ENCODE data around the gene ACCSL.

Gene ACCSL

GRCh38 chr11:44047931-44048431 is at the start of gene ACCSL:
TSS of gene ACCSL (plus strand) at chr11:44047981. CDS start at chr11:44048037, 56 bp downstream.
- DNase-seq (ENCODE audit: low read depth, low spot score), result no peak
- no peak within 1 kb of the TSS for H3K27ac ChIP-seq

DNA sequence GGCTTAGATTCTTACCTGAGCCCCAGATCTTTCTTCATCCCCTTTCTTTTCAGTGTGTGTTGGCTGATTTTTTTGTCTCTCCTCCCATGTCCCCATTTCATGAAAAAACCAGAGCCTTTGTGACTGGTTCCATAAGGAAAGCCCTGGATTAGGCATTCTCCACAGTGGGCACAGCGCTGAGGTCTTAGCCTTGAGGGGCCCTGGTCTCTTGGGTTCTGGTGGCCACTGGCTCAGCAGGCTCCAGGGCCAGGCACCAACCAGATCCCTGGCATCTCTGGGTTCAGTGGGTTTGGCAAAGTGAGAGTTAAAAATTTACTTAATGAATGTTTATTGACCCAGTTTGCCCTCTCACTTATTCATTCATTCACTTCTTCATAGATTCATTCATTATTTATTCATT is 49.5 kb upstream of the ACCSL start:
- DNase-seq (ENCODE audit: low read depth, low spot score), result no peak
- H3K27ac ChIP-seq, result no peak overlapping the region

GRCh38 chr11:44000731-44001130 is 47.0 kb upstream of the ACCSL start:
- no peak for DNase-seq (ENCODE audit: low read depth, low spot score)
- no peak overlapping the region for H3K27ac ChIP-seq

- no peak for DNase-seq (ENCODE audit: low read depth, low spot score)
- H3K27ac ChIP-seq, result no peak overlapping the region
Measured at GRCh38 chr11:44002191-44003093, 45.3 kb upstream of the ACCSL start.

- no peak overlapping the region for H3K27ac ChIP-seq
- no peak for DNase-seq (ENCODE audit: low read depth, low spot score)
Measured at GRCh38 chr11:44003736-44004451, 43.9 kb upstream of the ACCSL start.

- no peak for DNase-seq (ENCODE audit: low read depth, low spot score)
- no peak overlapping the region for H3K27ac ChIP-seq
Measured at GRCh38 chr11:44004452-44005062, 43.2 kb upstream of the ACCSL start.

DNA sequence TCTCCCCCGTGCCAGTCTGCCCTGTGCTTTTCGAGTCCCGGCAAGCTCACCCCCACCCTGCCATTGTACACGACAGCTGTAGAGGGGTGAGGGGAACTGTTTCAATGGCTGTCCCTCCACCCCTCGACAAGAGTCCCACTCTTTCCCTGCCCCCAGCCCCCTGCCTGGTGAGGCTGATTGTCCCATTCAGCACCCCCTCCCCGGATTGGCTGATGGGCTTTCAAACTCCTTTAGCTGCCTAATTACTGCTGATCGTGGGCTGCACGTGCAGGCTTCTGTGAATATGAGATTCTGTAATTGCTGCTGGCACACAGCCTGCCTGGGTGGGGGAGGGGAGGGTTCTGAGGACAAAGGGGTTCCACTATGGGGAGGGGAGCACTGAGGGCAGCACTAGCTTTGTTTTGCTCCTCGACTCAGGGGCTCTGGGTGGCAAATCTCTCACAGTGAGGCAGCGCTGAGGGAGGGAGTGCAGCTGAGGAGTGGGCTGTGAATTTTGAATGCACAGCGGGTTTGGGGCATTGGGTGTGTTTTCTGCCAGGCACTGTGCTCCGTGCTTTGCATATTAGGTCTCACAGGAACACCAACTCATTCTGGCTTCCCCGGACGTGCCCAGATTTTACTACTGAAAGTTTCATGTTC is 42.6 kb upstream of the ACCSL start:
- H3K27ac ChIP-seq, result no peak overlapping the region
- DNase-seq (ENCODE audit: low read depth, low spot score), result no peak

- H3K27ac ChIP-seq, result no peak overlapping the region
- no peak for DNase-seq (ENCODE audit: low read depth, low spot score)
Measured at GRCh38 chr11:44005956-44006355, 41.8 kb upstream of the ACCSL start.

DNA sequence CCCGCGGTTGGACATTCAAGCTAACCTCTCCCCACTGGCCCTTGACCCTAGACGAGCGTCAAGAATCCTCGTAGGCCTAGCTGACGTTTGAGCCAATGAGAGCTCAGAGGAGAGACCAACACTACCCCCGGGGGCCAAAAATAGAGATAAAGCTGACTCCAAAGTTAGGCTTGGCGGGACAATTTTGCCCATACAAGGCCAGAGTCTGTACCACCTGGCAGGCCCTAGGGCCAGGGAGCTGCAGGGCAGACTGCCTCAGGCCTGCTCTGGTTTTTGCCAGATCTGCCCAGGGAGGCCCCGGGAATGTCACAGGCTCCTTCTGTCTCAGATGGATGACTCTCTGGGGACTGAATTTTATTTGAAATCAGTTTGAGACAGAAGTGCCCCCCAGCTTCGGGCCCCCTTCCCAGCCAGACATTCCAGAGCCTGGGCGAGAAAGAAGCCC is 40.8 kb upstream of the ACCSL start:
- no peak for DNase-seq (ENCODE audit: low read depth, low spot score)
- H3K27ac ChIP-seq, result no peak overlapping the region

DNA sequence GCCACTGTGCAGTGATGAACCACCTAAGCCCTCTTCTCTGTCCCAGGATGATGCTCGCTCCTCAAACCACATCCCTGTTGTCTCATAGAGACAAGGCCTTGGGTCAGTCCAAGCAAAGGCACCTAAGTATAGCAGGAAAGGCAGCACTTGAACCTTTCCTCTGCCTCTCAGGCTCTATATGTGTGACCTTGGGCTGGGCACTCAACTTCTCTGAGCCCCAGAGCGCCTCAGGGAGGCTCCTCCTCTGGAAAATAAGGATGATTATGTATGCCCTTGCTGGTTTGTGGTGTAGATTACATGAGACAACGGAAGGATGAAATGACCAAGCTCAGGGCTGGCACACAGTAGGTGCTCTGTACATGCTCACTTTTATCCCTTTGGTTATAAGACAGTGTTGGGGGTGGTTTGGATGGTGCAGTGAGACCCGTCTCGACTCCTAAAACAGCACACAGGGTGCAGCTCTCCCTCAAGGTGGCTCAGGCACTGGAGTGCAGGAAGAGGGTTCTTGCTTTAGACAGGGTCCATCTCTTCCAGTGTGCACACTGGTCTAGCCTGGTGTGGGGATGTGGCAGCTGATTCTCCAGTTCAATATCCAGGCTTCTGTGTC is 40.2 kb upstream of the ACCSL start:
- DNase-seq (ENCODE audit: low read depth, low spot score), result no peak
- H3K27ac ChIP-seq, result no peak overlapping the region

DNA sequence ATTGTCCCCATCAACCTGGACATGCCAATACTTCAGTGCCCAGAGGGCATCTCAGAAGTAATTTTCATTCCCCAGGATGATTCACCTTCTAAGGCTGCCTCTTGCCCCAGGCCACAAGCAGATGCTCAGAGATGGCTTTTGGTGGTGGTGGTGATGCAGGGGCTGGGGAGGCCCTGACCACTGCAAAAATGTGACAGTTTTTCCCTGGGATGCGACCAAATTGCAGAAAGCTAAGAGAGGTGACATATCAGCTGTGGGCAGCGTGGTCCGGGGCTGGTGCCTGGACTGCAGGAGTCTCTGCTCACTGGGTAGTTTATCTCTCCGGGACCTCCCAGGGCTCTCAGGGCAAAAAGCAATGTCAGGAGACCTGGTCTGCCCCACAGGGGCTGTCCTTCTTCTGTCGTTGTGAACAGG is 39.7 kb upstream of the ACCSL start:
- no peak overlapping the region for H3K27ac ChIP-seq
- no peak for DNase-seq (ENCODE audit: low read depth, low spot score)

DNA sequence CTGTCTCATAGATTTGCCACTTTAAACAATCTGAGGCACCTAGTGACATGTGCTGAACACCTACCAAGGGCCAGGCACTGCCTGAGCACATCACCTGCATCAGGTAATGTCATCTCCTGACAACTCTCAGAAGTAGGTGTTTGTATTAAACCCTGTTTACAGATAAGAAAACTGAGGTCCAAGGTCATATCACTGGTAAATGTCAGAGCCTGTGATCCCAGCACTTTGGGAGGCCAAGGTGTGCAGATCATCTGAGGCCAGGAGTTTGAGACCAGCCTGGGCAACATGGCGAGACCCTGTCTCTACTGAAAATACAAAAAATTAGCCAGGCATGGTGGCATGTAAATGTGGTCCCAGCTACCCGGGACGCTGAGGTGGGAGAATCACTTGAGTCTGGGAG is 39.1 kb upstream of the ACCSL start:
- no peak overlapping the region for H3K27ac ChIP-seq

DNA sequence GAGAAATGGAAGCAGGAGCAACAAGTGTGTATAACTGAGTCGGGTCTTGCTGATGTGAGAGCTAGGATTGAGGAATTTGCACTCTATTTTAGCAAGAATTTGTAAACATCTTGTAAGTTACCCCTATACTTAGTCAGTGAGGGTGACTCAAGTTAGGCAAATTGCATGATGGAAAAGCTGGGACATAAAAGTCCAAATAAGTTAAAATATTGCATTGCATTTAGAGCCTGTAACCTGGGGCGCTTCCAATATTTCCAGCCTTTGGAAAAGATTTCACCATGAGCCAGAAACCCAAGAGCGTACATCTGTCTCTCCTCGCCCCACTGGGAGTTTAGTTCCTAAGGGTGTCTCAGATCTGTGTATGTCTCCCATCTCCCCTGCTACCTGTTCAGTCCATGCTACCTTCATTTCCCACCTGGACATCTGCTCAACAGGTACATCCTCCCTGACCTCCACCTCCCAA is 37.0 kb upstream of the ACCSL start:
- no peak for DNase-seq (ENCODE audit: low read depth, low spot score)
- H3K27ac ChIP-seq, result no peak overlapping the region

More for the DNA sequence above, 39.1 kb upstream of the ACCSL start:
- no peak for DNase-seq (ENCODE audit: low read depth, low spot score)

DNA sequence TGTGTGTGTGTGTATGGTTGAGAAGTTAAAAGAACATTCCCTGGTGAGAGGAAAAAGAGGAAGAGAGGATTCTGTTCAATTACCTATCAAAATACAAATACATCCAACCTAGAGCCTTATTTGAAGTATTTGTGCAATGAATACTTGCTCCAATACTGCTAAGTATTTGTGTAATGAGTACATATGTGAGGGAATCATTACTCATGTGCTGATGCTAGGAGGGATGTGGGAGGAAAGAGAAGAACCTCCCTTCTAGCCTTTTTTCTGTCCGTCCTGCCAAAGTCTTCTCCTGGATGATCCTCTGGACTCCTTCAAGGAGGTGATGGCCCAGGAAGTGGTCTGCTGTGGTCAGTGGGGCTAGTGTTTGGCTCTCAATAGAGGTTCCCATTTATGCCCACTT is 36.0 kb upstream of the ACCSL start:
- no peak overlapping the region for H3K27ac ChIP-seq
- no peak for DNase-seq (ENCODE audit: low read depth, low spot score)

DNA sequence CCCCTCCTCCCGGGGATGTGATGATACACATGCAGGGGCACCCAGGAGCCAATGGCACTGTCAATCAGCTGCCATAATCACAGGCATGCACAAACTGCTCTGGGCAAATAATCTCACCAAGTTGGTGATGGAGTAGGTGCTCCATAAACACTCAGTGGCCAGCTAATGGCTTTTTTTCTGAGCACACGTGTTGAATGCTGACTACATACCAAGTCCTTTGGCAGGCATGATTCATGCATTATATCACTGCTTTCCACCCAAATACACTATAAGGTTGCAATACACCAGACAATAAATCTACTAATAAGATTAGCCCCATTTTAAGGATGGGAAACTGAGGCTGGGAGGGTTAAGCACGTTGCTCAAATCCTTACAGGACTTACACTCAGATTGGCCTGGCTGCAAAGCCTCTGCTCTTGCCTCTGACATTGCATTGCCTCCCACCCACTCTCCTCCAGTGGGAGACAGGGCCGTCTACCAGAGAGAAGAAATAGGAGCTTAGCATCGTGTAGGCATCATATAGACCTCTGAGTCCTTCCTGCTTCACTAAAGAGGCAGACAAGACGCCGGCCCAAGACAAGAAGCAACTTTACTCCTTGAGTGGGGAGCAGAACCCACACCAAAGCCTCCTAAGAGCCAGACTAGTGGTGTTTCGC is 32.7 kb upstream of the ACCSL start:
- no peak overlapping the region for H3K27ac ChIP-seq
- DNase-seq (ENCODE audit: low read depth, low spot score), result no peak

- H3K27ac ChIP-seq, result no peak overlapping the region
- DNase-seq (ENCODE audit: low read depth, low spot score), result no peak
Measured at GRCh38 chr11:44015624-44016007, 32.2 kb upstream of the ACCSL start.

DNA sequence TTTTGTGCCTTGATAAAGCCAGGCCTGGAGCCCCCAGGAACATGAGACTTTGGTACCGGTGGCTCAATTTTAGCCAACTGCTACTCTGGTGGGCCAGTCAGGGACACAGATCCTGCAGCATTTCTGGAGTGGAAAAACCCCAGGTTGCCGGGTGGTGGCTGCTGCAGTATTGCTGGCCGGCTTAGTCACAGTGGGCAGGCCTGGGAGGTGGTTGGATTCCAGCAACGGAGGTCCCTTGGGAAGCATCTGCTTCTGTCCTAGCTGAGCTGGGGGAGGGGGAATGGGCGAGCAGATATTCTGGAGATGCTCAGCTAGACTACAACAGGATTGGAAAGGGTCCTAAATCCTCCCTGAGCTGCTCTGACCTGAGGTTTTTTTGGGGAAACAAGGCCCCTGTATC is 31.6 kb upstream of the ACCSL start:
- no peak for DNase-seq (ENCODE audit: low read depth, low spot score)
- H3K27ac ChIP-seq, result no peak overlapping the region

- no peak for DNase-seq (ENCODE audit: low read depth, low spot score)
- H3K27ac ChIP-seq, result no peak overlapping the region
Measured at GRCh38 chr11:44016546-44017442, 31.0 kb upstream of the ACCSL start.

Measured in epithelial cell of prostate (primary cell).